ENCODE measurements around the gene GADL1. TPM values are rescaled to one million over a fixed set of nuclear protein-coding genes. Genes with fewer than 3 reads are reported as not detected.

Gene GADL1
- total RNA-seq, 2 donors from 2014 or later: not detected

GRCh38 chr3:30682434-30683155 is 211.9 kb downstream of the GADL1 start:
- ATAC-seq: no peak
- Histone ChIP-seq H3K36me3 (replicated peaks in 1 of 2; ENCODE audit: insufficient read depth in 1 of 2, low read depth in 2 of 2) (peaks cover 0 to 7% of the 10 kb centered on the region in 2 donors), H3K4me1 (peaks cover 21% of the 10 kb centered on the region), H3K9me3 (no peaks in the 10 kb centered on the region), H3K27ac (peak overlapping the region in 1 of 4 donors; percentile 24), H3K4me3 (no peak overlapping the region), H3K27me3 (no peaks in the 10 kb centered on the region)
- 79 to 86% methylated on average over 1 of the region's 1 CpG for WGBS, 2 donors
- no peak for DNase-seq
- TF ChIP-seq CTCF (IDR thresholded peaks at IDR 0.05) (no peak), POLR2A (IDR thresholded peaks at IDR 0.05) (no peak)
- intact Hi-C loops (cut with DNase I): no loop called here

GRCh38 chr3:30681649-30682211 is 212.7 kb downstream of the GADL1 start:
- intact Hi-C loops (cut with DNase I): no loop called here
- peak; percentile 58 for ATAC-seq

GRCh38 chr3:30680789-30681648 is 213.4 kb downstream of the GADL1 start:
- Histone ChIP-seq H3K27me3 (no peaks in the 10 kb centered on the region), H3K4me1 (peaks cover 20% of the 10 kb centered on the region), H3K36me3 (replicated peaks in 1 of 2; ENCODE audit: insufficient read depth in 1 of 2, low read depth in 2 of 2) (peaks cover 0 to 7% of the 10 kb centered on the region in 2 donors), H3K27ac (peak overlapping the region in 2 of 4 donors; percentile 24 to 36), H3K9me3 (no peaks in the 10 kb centered on the region), H3K4me3 (no peak overlapping the region)
- DNase-seq: peak in 1 of 4 donors; percentile 31
- WGBS, 2 donors: 72 to 73% methylated on average over 18 of the region's 18 CpGs
- intact Hi-C loops (cut with DNase I): no loop called here
- no peak for TF ChIP-seq POLR2A (IDR thresholded peaks at IDR 0.05)
- TF ChIP-seq CTCF (IDR thresholded peaks at IDR 0.05): no peak
- ATAC-seq: peak; percentile 7

More at GRCh38 chr3:30681649-30682211, 212.7 kb downstream of the GADL1 start:
- Histone ChIP-seq H3K9me3 (no peaks in the 10 kb centered on the region), H3K4me3 (no peak overlapping the region), H3K27me3 (no peaks in the 10 kb centered on the region), H3K4me1 (peaks cover 20% of the 10 kb centered on the region), H3K27ac (peak overlapping the region in 1 of 4 donors; percentile 24), H3K36me3 (replicated peaks in 1 of 2; ENCODE audit: insufficient read depth in 1 of 2, low read depth in 2 of 2) (peaks cover 0 to 7% of the 10 kb centered on the region in 2 donors)
- 74 to 81% methylated on average over 6 of the region's 6 CpGs for WGBS, 2 donors
- TF ChIP-seq CTCF (IDR thresholded peaks at IDR 0.05): no peak
- TF ChIP-seq POLR2A (IDR thresholded peaks at IDR 0.05): no peak
- DNase-seq: peak in 1 of 4 donors; percentile 32

- H3K27ac ChIP-seq: no peak overlapping the region
Measured at GRCh38 chr3:30679045-30679444, 215.4 kb downstream of the GADL1 start.

More at GRCh38 chr3:30679045-30679444, 215.4 kb downstream of the GADL1 start:
- no peak for ATAC-seq
- Histone ChIP-seq H3K4me1 (peaks cover 13% of the 10 kb centered on the region), H3K27me3 (no peaks in the 10 kb centered on the region), H3K36me3 (replicated peaks in 1 of 2; ENCODE audit: insufficient read depth in 1 of 2, low read depth in 2 of 2) (peaks cover 2 to 12% of the 10 kb centered on the region in 2 donors), H3K9me3 (no peaks in the 10 kb centered on the region), H3K4me3 (no peak overlapping the region)
- no peak for TF ChIP-seq POLR2A (IDR thresholded peaks at IDR 0.05)
- TF ChIP-seq CTCF (IDR thresholded peaks at IDR 0.05): no peak
- intact Hi-C loops (cut with DNase I): no loop called here
- DNase-seq: no peak
